Adrenal gland (tissue), 12 donors: ENCODE data around the gene FAM83C. TPM values are rescaled to one million over a fixed set of nuclear protein-coding genes. Genes with fewer than 3 reads are reported as not detected.

ENCODE experiments used
- DNase-seq, 7 donors: peaks; one replicate each; pipeline ENCODE4 v3.0.0-alpha.2; 2019 to 2020
- H3K27ac ChIP-seq, 5 donors: fragments of 200-600 bp; sonication (generic) in 4 of 5; 1 replicate in 3 of 5; 2 replicates in 2 of 5; pipeline versions ENCODE4 v1.5.1 to v1.8.0; 2016 to 2020; ENCODE audit warnings: mild to moderate bottlenecking in 1 of 5
- H3K27me3 ChIP-seq: fragments of 200-600 bp; 2 replicates; pipeline ENCODE4 v1.8.0; 2021
- H3K36me3 ChIP-seq, 2 donors: fragments of 200-600 bp; replicated peaks in 1 of 2; 1 replicate in 1 of 2; 2 replicates in 1 of 2; pipeline versions ENCODE4 v1.5.1 to v1.8.0; 2018 to 2022
- H3K4me1 ChIP-seq, 2 donors: fragments of 200-600 bp; replicated peaks in 1 of 2; 1 replicate in 1 of 2; 2 replicates in 1 of 2; pipeline versions ENCODE4 v1.5.1 to v1.8.0; 2018 to 2021
- H3K4me3 ChIP-seq, 4 donors: fragments of 200-600 bp; sonication (generic) in 3 of 4; one replicate each; pipeline ENCODE4 v1.5.1; 2016 to 2018
- H3K9me3 ChIP-seq, 3 donors: fragments of 200-600 bp; sonication (generic) in 1 of 3; replicated peaks in 1 of 3; 1 replicate in 2 of 3; 2 replicates in 1 of 3; pipeline versions ENCODE4 v1.5.1 to v1.8.0; 2016 to 2021
- CTCF ChIP-seq, 6 experiments: fragments of 450-650 bp in 4 of 6; fragments of 200-600 bp in 2 of 6; sonication (generic) in 1 of 6; IDR thresholded peaks; 1 replicate in 5 of 6; 2 replicates in 1 of 6; pipeline versions ENCODE4 v1.5.1 to v1.8.0; 2016 to 2021; ENCODE audit warnings: antibody characterized with exemption in 6 of 6, mild to moderate bottlenecking in 2 of 6, moderate library complexity in 1 of 6
- POLR2A ChIP-seq, 2 donors: fragments of 450-650 bp; IDR thresholded peaks; one replicate each; pipeline ENCODE4 v1.6.1; 2017; ENCODE audit warnings: antibody characterized with exemption in 2 of 2, mild to moderate bottlenecking in 2 of 2, moderate library complexity in 1 of 2
- WGBS, 4 donors: extraction: QIAGEN DNeasy Blood & Tissue Kit in 2 of 4; methylation state at CpG; one replicate each; pipeline versions ENCODE4 v1.1.5 to v1.1.7; 2013 to 2017; 5-methylcytosine and 5-hydroxymethylcytosine counted together
- intact Hi-C, 2 donors: fragments of 100-400 bp; cut with DNase I; formaldehyde crosslinking; loops; one replicate each; pipeline versions ENCODE4 v1.14.1 to v1.15.0; 2022 to 2023
- polyA plus RNA-seq, 3 donors: library from polyadenylated mRNA; stranded (reverse); fragments of 200-250 nt in 2 of 3; fragments of 350-450 nt in 1 of 3; fragmentation: Illumina TruSeq in 1 of 3; extraction: RNeasy Lipid Tissue Mini Kit (QIAGEN cat#74804) in 1 of 3; gene quantifications; one replicate each; pipeline ENCODE4 v1.2.3, GENCODE V29; 2013 to 2014
- total RNA-seq, 9 donors: library from RNA; depleted of rRNA in 4 of 9; stranded (reverse); fragments of >200 nt in 4 of 9; fragments of 120-200 nt in 1 of 9; fragmentation: NEBNext Ultra II Directional in 1 of 9; extraction: Animal tissue kit (Norgen Biotek cat#: 25700) in 1 of 9; gene quantifications; one replicate each; pipeline versions ENCODE4 v1.1.0 to v1.2.4, GENCODE V29; 2013 to 2023
- donor health status: healthy with polysubstance abuse.
- donor health status: Bipolar disorder and iron deficiency.
- donor health status: DM: yes; HTN: yes; CAD: no.
- donor health status: DM: no; HTN: no; CAD: no.
- donor health status: DM: no; HTN: no; CAD: no.
- donor health status: DM: yes; HTN: yes; CAD: no.

Gene FAM83C
- total and polyA plus RNA-seq, 12 donors: 0.03 to 0.11 TPM; not detected in 10

- WGBS, 4 donors: 70 to 82% (median 75%) methylated on average over 8 of the region's 8 CpGs
- H3K9me3 ChIP-seq: no peaks in the 10 kb centered on the region
Observed at GRCh38 chr20:35295058-35295457, 2.8 kb upstream of the FAM83C start.

GRCh38 chr20:35294293-35294685, 2.1 kb upstream of the FAM83C start:
- no peak for DNase-seq
- Histone ChIP-seq H3K4me3 (no peak overlapping the region), H3K4me1 (no peaks in the 10 kb centered on the region), H3K27me3 (no peaks in the 10 kb centered on the region), H3K27ac (no peak overlapping the region), H3K9me3 (no peaks in the 10 kb centered on the region), H3K36me3 (no peaks in the 10 kb centered on the region)
- intact Hi-C loops: no loop called here
- 55 to 59% (median 59%) methylated on average over 3 to 5 of the region's 5 CpGs for WGBS, 4 donors
- TF ChIP-seq CTCF (IDR thresholded peaks at IDR 0.05) (no peak), POLR2A (IDR thresholded peaks at IDR 0.05) (no peak)

More at GRCh38 chr20:35295058-35295457, 2.8 kb upstream of the FAM83C start:
- Histone ChIP-seq H3K27ac (no peak overlapping the region), H3K4me3 (no peak overlapping the region), H3K27me3 (no peaks in the 10 kb centered on the region), H3K36me3 (no peaks in the 10 kb centered on the region), H3K4me1 (no peaks in the 10 kb centered on the region)
- TF ChIP-seq CTCF (IDR thresholded peaks at IDR 0.05) (no peak), POLR2A (IDR thresholded peaks at IDR 0.05) (no peak)
- intact Hi-C loops: no loop called here
- DNase-seq: no peak

GRCh38 chr20:35293303-35294292, 1.4 kb upstream of the FAM83C start:
- H3K36me3 ChIP-seq: no peaks in the 10 kb centered on the region
- no peak overlapping the region for H3K27ac ChIP-seq
- DNase-seq: no peak
- H3K4me1 ChIP-seq: no peaks in the 10 kb centered on the region
- 89 to 92% (median 90%) methylated on average over 18 to 19 of the region's 19 CpGs for WGBS, 4 donors
- no peaks in the 10 kb centered on the region for H3K9me3 ChIP-seq
- TF ChIP-seq CTCF (IDR thresholded peaks at IDR 0.05) (no peak), POLR2A (IDR thresholded peaks at IDR 0.05) (no peak)
- H3K27me3 ChIP-seq: no peaks in the 10 kb centered on the region
- intact Hi-C loops: no loop called here
- no peak overlapping the region for H3K4me3 ChIP-seq

- WGBS, 4 donors: 59 to 64% (median 62%) methylated on average over 17 to 23 of the region's 23 CpGs
- no peak overlapping the region for H3K27ac ChIP-seq
- no peak overlapping the region for H3K4me3 ChIP-seq
- no peaks in the 10 kb centered on the region for H3K4me1 ChIP-seq
- H3K9me3 ChIP-seq: no peaks in the 10 kb centered on the region
- no peaks in the 10 kb centered on the region for H3K27me3 ChIP-seq
- no peak for TF ChIP-seq CTCF (IDR thresholded peaks at IDR 0.05)
- TF ChIP-seq POLR2A (IDR thresholded peaks at IDR 0.05): no peak
- DNase-seq: no peak
- no peaks in the 10 kb centered on the region for H3K36me3 ChIP-seq
- intact Hi-C loops: no loop called here
Observed at GRCh38 chr20:35292504-35293285, 470 bp upstream of the FAM83C start.
